ENCODE data around the gene APOH.

The APOH gene

GRCh38 chr17:66177048-66177447 lies 52.2 kb downstream of the APOH start:
- TF ChIP-seq CTCF (conservative IDR thresholded peaks at IDR 0.05): no peak
- no peak for TF ChIP-seq ZFX (IDR thresholded peaks at IDR 0.05)
- H3K27ac ChIP-seq: no peak overlapping the region

DNA sequence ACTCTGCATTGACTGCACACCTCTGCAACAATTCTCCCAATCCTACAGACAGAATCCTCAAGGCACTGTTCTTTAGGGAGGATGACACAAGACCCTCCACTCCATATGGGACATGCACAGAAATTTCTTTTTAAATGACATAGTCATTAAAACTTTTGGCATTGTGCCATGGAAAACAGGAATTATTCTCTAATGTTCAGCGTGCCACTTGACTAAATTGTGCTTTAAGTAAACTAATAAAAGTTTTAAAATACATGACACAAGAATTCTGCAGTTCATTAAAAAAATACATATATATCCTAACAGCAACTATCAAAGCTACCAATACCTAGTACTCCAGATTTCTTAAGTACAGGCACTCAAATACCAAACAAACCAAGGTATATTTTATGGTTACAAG lies 53.3 kb downstream of the APOH start:
- TF ChIP-seq ZFX (IDR thresholded peaks at IDR 0.05) (no peak), CTCF (conservative IDR thresholded peaks at IDR 0.05) (no peak)

GRCh38 chr17:66172691-66173223 lies 56.5 kb downstream of the APOH start:
- no peak overlapping the region for H3K27ac ChIP-seq
- no peak for TF ChIP-seq CTCF (conservative IDR thresholded peaks at IDR 0.05)
- TF ChIP-seq ZFX (IDR thresholded peaks at IDR 0.05): no peak

More for the DNA sequence above, 53.3 kb downstream of the APOH start:
- no peak overlapping the region for H3K27ac ChIP-seq

- no peak overlapping the region for H3K27ac ChIP-seq
- TF ChIP-seq CTCF (conservative IDR thresholded peaks at IDR 0.05) (no peak), ZFX (IDR thresholded peaks at IDR 0.05) (no peak)
Observed at GRCh38 chr17:66172144-66172543, 57.1 kb downstream of the APOH start.

GRCh38 chr17:66171692-66172091 lies 57.5 kb downstream of the APOH start:
- TF ChIP-seq CTCF (conservative IDR thresholded peaks at IDR 0.05): no peak
- no peak for TF ChIP-seq ZFX (IDR thresholded peaks at IDR 0.05)
- H3K27ac ChIP-seq: no peak overlapping the region

DNA sequence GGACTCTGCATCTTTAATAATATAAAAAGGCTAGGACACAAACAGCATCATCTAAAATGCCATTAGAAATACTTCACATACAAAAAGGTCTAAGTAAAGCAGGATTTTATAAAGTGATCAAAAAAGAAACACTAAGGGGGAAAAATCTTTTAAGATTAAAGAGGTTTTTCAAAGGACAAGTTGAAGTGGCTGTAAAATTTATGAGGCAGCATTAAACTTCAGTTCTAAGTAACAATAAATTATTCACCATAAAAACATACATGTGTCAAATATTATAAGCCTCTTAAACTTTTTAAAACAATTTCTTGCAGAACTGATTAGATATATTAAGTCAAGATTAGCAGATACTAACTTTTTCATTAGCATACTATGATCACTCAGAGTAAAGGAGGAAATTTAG lies 58.0 kb downstream of the APOH start:
- TF ChIP-seq CTCF (conservative IDR thresholded peaks at IDR 0.05) (no peak), ZFX (IDR thresholded peaks at IDR 0.05) (no peak)
- H3K27ac ChIP-seq: no peak overlapping the region

GRCh38 chr17:66169839-66170238 lies 59.4 kb downstream of the APOH start:
- H3K27ac ChIP-seq: no peak overlapping the region
- no peak for TF ChIP-seq ZFX (IDR thresholded peaks at IDR 0.05)
- TF ChIP-seq CTCF (conservative IDR thresholded peaks at IDR 0.05): no peak

Data from C4-2B (cell line).